Breast epithelium (tissue), 3 donors: ENCODE results near the gene FOXN3.

ENCODE experiments used
- POLR2A ChIP-seq: fragments of 450-650 bp; IDR thresholded peaks from one replicate; pipeline ENCODE4 v1.6.1; 2016; ENCODE audit warnings: antibody characterized with exemption, mild to moderate bottlenecking, moderate library complexity
- POLR2AphosphoS5 ChIP-seq, 3 donors: sonication (generic); formaldehyde crosslinking; IDR thresholded peaks; one replicate each; pipeline ENCODE4 v1.6.1; 2017; ENCODE audit warnings: antibody characterized with exemption in 3 of 3
- TF ChIP-seq, protein P1 (sequence below), 3 donors: fragments of 450-650 bp; IDR thresholded peaks; one replicate each; pipeline ENCODE4 v1.5.1; 2016 to 2017; ENCODE audit warnings: antibody characterized with exemption in 3 of 3, mild to moderate bottlenecking in 3 of 3, moderate library complexity in 3 of 3

DNA sequence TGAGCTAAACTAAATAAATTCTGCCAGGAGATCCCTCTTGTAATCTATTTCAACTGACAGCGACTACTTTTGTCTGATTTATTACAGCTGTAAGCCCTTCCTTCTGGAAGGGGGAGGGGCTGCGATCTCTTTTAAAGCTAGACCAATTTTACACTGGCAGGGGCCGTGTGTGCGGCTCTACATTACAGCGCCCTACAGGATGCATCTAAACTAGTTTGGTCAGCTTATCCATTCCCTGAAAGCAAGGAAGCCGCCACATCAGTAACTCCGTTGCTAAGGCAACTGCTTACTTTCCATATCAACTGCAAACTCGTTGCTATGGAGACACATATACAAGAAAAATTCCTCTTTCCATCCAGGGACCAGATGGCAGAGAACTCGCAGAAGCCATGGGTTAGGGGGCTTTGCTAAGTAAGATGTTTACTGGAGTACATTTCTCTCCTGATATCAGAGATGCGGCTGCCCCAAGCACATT, 17.4 kb downstream of the FOXN3 start:
- no peak for TF ChIP-seq POLR2A
- TF ChIP-seq POLR2AphosphoS5 (IDR thresholded peaks at IDR 0.05) = no peak
- TF ChIP-seq, protein P1, sequence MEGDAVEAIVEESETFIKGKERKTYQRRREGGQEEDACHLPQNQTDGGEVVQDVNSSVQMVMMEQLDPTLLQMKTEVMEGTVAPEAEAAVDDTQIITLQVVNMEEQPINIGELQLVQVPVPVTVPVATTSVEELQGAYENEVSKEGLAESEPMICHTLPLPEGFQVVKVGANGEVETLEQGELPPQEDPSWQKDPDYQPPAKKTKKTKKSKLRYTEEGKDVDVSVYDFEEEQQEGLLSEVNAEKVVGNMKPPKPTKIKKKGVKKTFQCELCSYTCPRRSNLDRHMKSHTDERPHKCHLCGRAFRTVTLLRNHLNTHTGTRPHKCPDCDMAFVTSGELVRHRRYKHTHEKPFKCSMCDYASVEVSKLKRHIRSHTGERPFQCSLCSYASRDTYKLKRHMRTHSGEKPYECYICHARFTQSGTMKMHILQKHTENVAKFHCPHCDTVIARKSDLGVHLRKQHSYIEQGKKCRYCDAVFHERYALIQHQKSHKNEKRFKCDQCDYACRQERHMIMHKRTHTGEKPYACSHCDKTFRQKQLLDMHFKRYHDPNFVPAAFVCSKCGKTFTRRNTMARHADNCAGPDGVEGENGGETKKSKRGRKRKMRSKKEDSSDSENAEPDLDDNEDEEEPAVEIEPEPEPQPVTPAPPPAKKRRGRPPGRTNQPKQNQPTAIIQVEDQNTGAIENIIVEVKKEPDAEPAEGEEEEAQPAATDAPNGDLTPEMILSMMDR (IDR thresholded peaks at IDR 0.05) = no peak
